Ascending aorta (tissue), 2 donors: ENCODE measurements around the gene KCNMA1. TPM values are rescaled to one million over a fixed set of nuclear protein-coding genes. Genes with fewer than 3 reads are reported as not detected.
A peak's percentile ranks its signal among the peaks of the same experiment; 100 is the strongest.

Experiments
- DNase-seq, 2 donors: peaks; one replicate each; pipeline ENCODE4 v3.0.0-alpha.2; 2019; ENCODE audit warnings: low spot score in 2 of 2
- H3K27ac ChIP-seq, 2 donors: fragments of 200-600 bp; sonication (generic); one replicate each; pipeline ENCODE4 v1.5.1; 2016 to 2017; ENCODE audit warnings: mild to moderate bottlenecking in 1 of 2
- H3K27me3 ChIP-seq: fragments of 200-600 bp; sonication (generic); one replicate; pipeline ENCODE4 v1.5.1; 2017
- H3K36me3 ChIP-seq, 2 donors: fragments of 200-600 bp; sonication (generic); one replicate each; pipeline ENCODE4 v1.5.1; 2016
- H3K4me1 ChIP-seq, 2 donors: fragments of 200-600 bp; sonication (generic); one replicate each; pipeline ENCODE4 v1.5.1; 2016 to 2017; ENCODE audit warnings: mild to moderate bottlenecking in 1 of 2
- H3K4me3 ChIP-seq, 2 donors: fragments of 200-600 bp; sonication (generic); one replicate each; pipeline ENCODE4 v1.5.1; 2016 to 2017; ENCODE audit warnings: mild to moderate bottlenecking in 1 of 2
- H3K9me3 ChIP-seq, 2 donors: fragments of 200-600 bp; sonication (generic); one replicate each; pipeline ENCODE4 v1.5.1; 2016
- intact Hi-C: fragments of 100-400 bp; cut with DNase I; formaldehyde crosslinking; loops from one replicate; pipeline ENCODE4 v1.15.1; 2023
- total RNA-seq: library from RNA; depleted of rRNA; stranded (reverse); fragments of >200 nt; gene quantifications from one replicate; pipeline ENCODE4 v1.1.0, GENCODE V29; 2016
- TF ChIP-seq, protein P1 (sequence below), 3 experiments: fragments of 200-600 bp in 2 of 3; fragments of 450-650 bp in 1 of 3; sonication (generic) in 2 of 3; IDR thresholded peaks; one replicate each; pipeline ENCODE4 v1.5.1; 2016 to 2019; ENCODE audit warnings: antibody characterized with exemption in 3 of 3, mild to moderate bottlenecking in 1 of 3, moderate library complexity in 1 of 3

The KCNMA1 gene
- total RNA-seq, 1 donor from 2014 or later = 28.6 TPM

GRCh38 chr10:77289027-77289501 lies 348.5 kb downstream of the KCNMA1 start:
- no peaks in the 10 kb centered on the region for H3K27me3 ChIP-seq
- H3K27ac ChIP-seq = peak overlapping the region in 1 of 2 donors; percentile 13
- H3K4me3 ChIP-seq = no peak overlapping the region
- peaks cover 8 to 39% of the 10 kb centered on the region in 2 donors for H3K4me1 ChIP-seq
- TF ChIP-seq, protein P1, sequence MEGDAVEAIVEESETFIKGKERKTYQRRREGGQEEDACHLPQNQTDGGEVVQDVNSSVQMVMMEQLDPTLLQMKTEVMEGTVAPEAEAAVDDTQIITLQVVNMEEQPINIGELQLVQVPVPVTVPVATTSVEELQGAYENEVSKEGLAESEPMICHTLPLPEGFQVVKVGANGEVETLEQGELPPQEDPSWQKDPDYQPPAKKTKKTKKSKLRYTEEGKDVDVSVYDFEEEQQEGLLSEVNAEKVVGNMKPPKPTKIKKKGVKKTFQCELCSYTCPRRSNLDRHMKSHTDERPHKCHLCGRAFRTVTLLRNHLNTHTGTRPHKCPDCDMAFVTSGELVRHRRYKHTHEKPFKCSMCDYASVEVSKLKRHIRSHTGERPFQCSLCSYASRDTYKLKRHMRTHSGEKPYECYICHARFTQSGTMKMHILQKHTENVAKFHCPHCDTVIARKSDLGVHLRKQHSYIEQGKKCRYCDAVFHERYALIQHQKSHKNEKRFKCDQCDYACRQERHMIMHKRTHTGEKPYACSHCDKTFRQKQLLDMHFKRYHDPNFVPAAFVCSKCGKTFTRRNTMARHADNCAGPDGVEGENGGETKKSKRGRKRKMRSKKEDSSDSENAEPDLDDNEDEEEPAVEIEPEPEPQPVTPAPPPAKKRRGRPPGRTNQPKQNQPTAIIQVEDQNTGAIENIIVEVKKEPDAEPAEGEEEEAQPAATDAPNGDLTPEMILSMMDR (IDR thresholded peaks at IDR 0.05) = no peak
- H3K9me3 ChIP-seq = no peaks in the 10 kb centered on the region
- H3K36me3 ChIP-seq = no peaks in the 10 kb centered on the region
- intact Hi-C loops = loop anchor here (5.0 kb wide), 1 partner anchor 58 kb away; no protein-coding TSS in a partner anchor
- DNase-seq = peak in 1 of 2 donors; percentile 40

DNA sequence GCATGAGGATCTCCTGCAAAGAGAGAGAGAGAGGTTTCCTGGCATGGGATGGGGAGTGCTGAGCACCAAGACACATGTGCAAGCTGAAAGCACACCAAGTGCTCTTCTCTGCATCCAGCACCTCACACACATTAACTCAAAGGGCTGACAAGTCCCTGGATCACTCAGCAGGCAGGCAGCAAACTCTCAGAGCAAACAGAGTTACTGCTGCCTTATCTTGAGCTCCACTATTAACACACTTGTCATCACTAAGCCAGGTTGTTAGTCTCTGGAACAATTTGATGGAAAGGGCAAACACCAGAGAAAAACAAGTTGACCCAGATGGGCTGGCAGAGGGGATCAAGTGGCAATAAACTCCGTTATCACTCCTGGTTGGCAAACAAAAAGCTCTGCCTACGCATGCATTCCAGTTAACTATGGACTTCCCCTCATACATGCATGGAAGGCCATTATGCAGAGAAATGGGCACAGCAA lies 349.9 kb downstream of the KCNMA1 start:
- Histone ChIP-seq H3K4me3 (no peak overlapping the region), H3K27me3 (no peaks in the 10 kb centered on the region), H3K36me3 (no peaks in the 10 kb centered on the region), H3K4me1 (peaks cover 8 to 37% of the 10 kb centered on the region in 2 donors), H3K27ac (no peak overlapping the region), H3K9me3 (no peaks in the 10 kb centered on the region)
- peak in 1 of 2 donors; percentile 56 for DNase-seq
- intact Hi-C loops = loop anchor here (5.0 kb wide), 1 partner anchor 60 kb away; no protein-coding TSS in a partner anchor
- TF ChIP-seq, protein P1 (IDR thresholded peaks at IDR 0.05) = no peak

GRCh38 chr10:77286531-77287508 lies 350.8 kb downstream of the KCNMA1 start:
- Histone ChIP-seq H3K36me3 (no peaks in the 10 kb centered on the region), H3K27ac (no peak overlapping the region), H3K4me3 (no peak overlapping the region), H3K9me3 (no peaks in the 10 kb centered on the region), H3K4me1 (peaks cover 8 to 29% of the 10 kb centered on the region in 2 donors), H3K27me3 (no peaks in the 10 kb centered on the region)
- TF ChIP-seq, protein P1 (IDR thresholded peaks at IDR 0.05) = no peak
- intact Hi-C loops = loop anchor here (5.0 kb wide), 1 partner anchor 60 kb away; no protein-coding TSS in a partner anchor
- peak in 1 of 2 donors; percentile 21 for DNase-seq

GRCh38 chr10:77285529-77286182 lies 352.0 kb downstream of the KCNMA1 start:
- no peaks in the 10 kb centered on the region for H3K36me3 ChIP-seq
- intact Hi-C loops = loop anchor here (5.0 kb wide), 1 partner anchor 62 kb away; no protein-coding TSS in a partner anchor
- H3K27me3 ChIP-seq = no peaks in the 10 kb centered on the region
- no peaks in the 10 kb centered on the region for H3K9me3 ChIP-seq
- H3K4me3 ChIP-seq = no peak overlapping the region
- no peak for DNase-seq
- TF ChIP-seq, protein P1 (IDR thresholded peaks at IDR 0.05) = no peak
- H3K4me1 ChIP-seq = peaks cover 0 to 17% of the 10 kb centered on the region in 2 donors
- H3K27ac ChIP-seq = peak overlapping the region in 1 of 2 donors; percentile 24

DNA sequence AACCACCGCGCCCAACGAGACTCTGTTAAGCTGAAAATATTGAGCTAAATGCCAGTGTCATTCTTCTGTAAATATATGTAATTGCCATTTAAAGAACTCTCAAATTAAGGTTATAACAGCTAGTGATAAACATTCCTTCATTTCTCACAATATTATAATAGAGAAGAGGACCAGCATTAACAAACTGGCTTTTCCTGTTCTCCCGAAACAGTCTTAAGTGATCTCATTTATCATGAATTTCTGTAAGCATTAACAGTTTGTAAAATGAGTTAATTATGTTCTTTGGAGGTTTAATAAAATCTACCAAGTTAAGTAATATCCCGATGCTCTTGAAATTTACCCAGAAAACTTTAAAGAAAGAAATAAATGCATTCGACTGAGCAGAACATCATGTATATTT lies 352.8 kb downstream of the KCNMA1 start:
- Histone ChIP-seq H3K9me3 (no peaks in the 10 kb centered on the region), H3K4me3 (no peak overlapping the region), H3K4me1 (peaks cover 0 to 13% of the 10 kb centered on the region in 2 donors), H3K36me3 (no peaks in the 10 kb centered on the region), H3K27ac (peak overlapping the region in 1 of 2 donors; percentile 2), H3K27me3 (no peaks in the 10 kb centered on the region)
- intact Hi-C loops = loop anchor here (5.0 kb wide), 1 partner anchor 63 kb away; no protein-coding TSS in a partner anchor
- TF ChIP-seq, protein P1 (IDR thresholded peaks at IDR 0.05) = no peak
- no peak for DNase-seq
